Subcutaneous abdominal adipose tissue (tissue), 5 donors: ENCODE data around the gene LITAF.
"Not testable (repeated sequence)": the region's sequence is repeated elsewhere in the genome, so short reads cannot be mapped to it uniquely, and the experiment has no call there.

ENCODE experiments used
- H3K27ac ChIP-seq: one replicate; pipeline ENCODE4 v1.7.0; 2013; ENCODE audit warnings: low read depth, mild to moderate bottlenecking, inconsistent platforms, low read length, moderate library complexity
- H3K27me3 ChIP-seq, 5 donors: one replicate each; pipeline ENCODE4 v1.7.0; 2013; ENCODE audit warnings: low read length in 5 of 5, inconsistent platforms in 1 of 5; ENCODE audit not compliant: control insufficient read depth in 5 of 5, insufficient read depth in 4 of 5
- H3K36me3 ChIP-seq, 5 donors: one replicate each; pipeline ENCODE4 v1.7.0; 2013; ENCODE audit warnings: low read length in 5 of 5; ENCODE audit not compliant: control insufficient read depth in 5 of 5, insufficient read depth in 5 of 5
- H3K4me1 ChIP-seq, 5 donors: one replicate each; pipeline ENCODE4 v1.7.0; 2013; ENCODE audit warnings: low read length in 5 of 5, mild to moderate bottlenecking in 3 of 5, moderate library complexity in 1 of 5; ENCODE audit not compliant: control insufficient read depth in 5 of 5, insufficient read depth in 5 of 5
- H3K4me3 ChIP-seq, 5 donors: one replicate each; pipeline ENCODE4 v1.7.0; 2013; ENCODE audit warnings: low read length in 5 of 5, low read depth in 1 of 5
- H3K9ac ChIP-seq, 5 donors: one replicate each; pipeline ENCODE4 v1.7.0; 2013; ENCODE audit warnings: low read length in 5 of 5, mild to moderate bottlenecking in 4 of 5, moderate library complexity in 3 of 5
- H3K9me3 ChIP-seq, 5 donors: one replicate each; pipeline ENCODE4 v1.7.0; 2013; ENCODE audit warnings: low read length in 5 of 5; ENCODE audit not compliant: control insufficient read depth in 5 of 5
- donor health status: healthy.
- donor health status: healthy.
- donor health status: healthy.
- donor health status: healthy.
- donor health status: healthy.

The LITAF gene

GRCh38 chr16:11514283-11514682 lies 72.4 kb downstream of the LITAF start:
- Histone ChIP-seq H3K4me3 (no peak overlapping the region), H3K36me3 (no peaks in the 10 kb centered on the region), H3K27me3 (no peaks in the 10 kb centered on the region), H3K4me1 (no peaks in the 10 kb centered on the region), H3K27ac (no peak overlapping the region), H3K9ac (no peak overlapping the region), H3K9me3 (no peaks in the 10 kb centered on the region)

- H3K9me3 ChIP-seq, H3K9ac ChIP-seq, H3K36me3 ChIP-seq, H3K27me3 ChIP-seq, H3K4me1 ChIP-seq, H3K27ac ChIP-seq, H3K4me3 ChIP-seq: not testable (repeated sequence)
These were observed 73.4 kb downstream of the LITAF start for GRCh38 chr16:11513366-11513765.

- no peak overlapping the region for H3K4me3 ChIP-seq
- H3K27ac ChIP-seq = no peak overlapping the region
- H3K27me3 ChIP-seq = no peaks in the 10 kb centered on the region
- no peaks in the 10 kb centered on the region for H3K4me1 ChIP-seq
- H3K9ac ChIP-seq = no peak overlapping the region
- H3K36me3 ChIP-seq = peaks cover 0 to 3% (median 0%) of the 10 kb centered on the region in 5 donors
- no peaks in the 10 kb centered on the region for H3K9me3 ChIP-seq
These were observed 74.9 kb downstream of the LITAF start for GRCh38 chr16:11511801-11512200.

- Histone ChIP-seq H3K27ac (no peak overlapping the region), H3K9me3 (no peaks in the 10 kb centered on the region), H3K4me3 (no peak overlapping the region), H3K36me3 (peaks cover 0 to 3% (median 0%) of the 10 kb centered on the region in 5 donors), H3K9ac (no peak overlapping the region), H3K27me3 (no peaks in the 10 kb centered on the region), H3K4me1 (no peaks in the 10 kb centered on the region)
These were observed 75.4 kb downstream of the LITAF start for GRCh38 chr16:11511328-11511727.

GRCh38 chr16:11510178-11510973 lies 76.3 kb downstream of the LITAF start:
- Histone ChIP-seq H3K27me3 (no peaks in the 10 kb centered on the region), H3K9ac (no peak overlapping the region), H3K36me3 (peaks cover 0 to 3% (median 0%) of the 10 kb centered on the region in 5 donors), H3K4me1 (no peaks in the 10 kb centered on the region), H3K27ac (no peak overlapping the region), H3K9me3 (no peaks in the 10 kb centered on the region), H3K4me3 (no peak overlapping the region)

GRCh38 chr16:11507991-11508390 lies 78.7 kb downstream of the LITAF start:
- Histone ChIP-seq H3K27ac (no peak overlapping the region), H3K4me1 (peaks cover 0 to 8% (median 4%) of the 10 kb centered on the region in 5 donors), H3K27me3 (no peaks in the 10 kb centered on the region), H3K9ac (no peak overlapping the region), H3K9me3 (no peaks in the 10 kb centered on the region), H3K36me3 (peaks cover 0 to 3% (median 0%) of the 10 kb centered on the region in 5 donors), H3K4me3 (no peak overlapping the region)

GRCh38 chr16:11507350-11507749 lies 79.4 kb downstream of the LITAF start:
- H3K9ac ChIP-seq = no peak overlapping the region

GRCh38 chr16:11506741-11507305 lies 79.9 kb downstream of the LITAF start:
- Histone ChIP-seq H3K27ac (no peak overlapping the region), H3K9me3 (no peaks in the 10 kb centered on the region), H3K27me3 (no peaks in the 10 kb centered on the region), H3K4me3 (peak overlapping the region in 1 of 5 donors; percentile 9), H3K9ac (no peak overlapping the region), H3K36me3 (peaks cover 0 to 3% (median 0%) of the 10 kb centered on the region in 5 donors), H3K4me1 (peaks cover 0 to 8% (median 4%) of the 10 kb centered on the region in 5 donors)

More at GRCh38 chr16:11507350-11507749, 79.4 kb downstream of the LITAF start:
- no peak overlapping the region for H3K4me3 ChIP-seq
- H3K4me1 ChIP-seq = peaks cover 0 to 8% (median 4%) of the 10 kb centered on the region in 5 donors
- H3K27me3 ChIP-seq = no peaks in the 10 kb centered on the region
- H3K27ac ChIP-seq = no peak overlapping the region
- peaks cover 0 to 3% (median 0%) of the 10 kb centered on the region in 5 donors for H3K36me3 ChIP-seq
- H3K9me3 ChIP-seq = no peaks in the 10 kb centered on the region

GRCh38 chr16:11504261-11504660 lies 82.5 kb downstream of the LITAF start:
- not testable (repeated sequence) for H3K4me3 ChIP-seq, H3K27me3 ChIP-seq, H3K9me3 ChIP-seq, H3K4me1 ChIP-seq, H3K36me3 ChIP-seq, H3K27ac ChIP-seq, H3K9ac ChIP-seq

- H3K9me3 ChIP-seq = no peaks in the 10 kb centered on the region
- H3K4me3 ChIP-seq = no peak overlapping the region
- no peaks in the 10 kb centered on the region for H3K27me3 ChIP-seq
- H3K27ac ChIP-seq = no peak overlapping the region
- H3K4me1 ChIP-seq = peaks cover 0 to 8% (median 5%) of the 10 kb centered on the region in 5 donors
- no peak overlapping the region for H3K9ac ChIP-seq
- H3K36me3 ChIP-seq = peaks cover 0 to 2% (median 0%) of the 10 kb centered on the region in 5 donors
These were observed 83.2 kb downstream of the LITAF start for GRCh38 chr16:11503566-11503965.
